IPS DF 4.7 (cell line): Measurements from ENCODE around the gene MTMR12.

ENCODE experiments used
- DNase-seq: peaks from one replicate; pipeline ENCODE4 v3.0.0-alpha.2; 2013; ENCODE audit warnings: low spot score; ENCODE audit errors: extremely low read depth

The MTMR12 gene

GRCh38 chr5:32201122-32201753, 111.5 kb downstream of the MTMR12 start:
- no peak for DNase-seq

DNA sequence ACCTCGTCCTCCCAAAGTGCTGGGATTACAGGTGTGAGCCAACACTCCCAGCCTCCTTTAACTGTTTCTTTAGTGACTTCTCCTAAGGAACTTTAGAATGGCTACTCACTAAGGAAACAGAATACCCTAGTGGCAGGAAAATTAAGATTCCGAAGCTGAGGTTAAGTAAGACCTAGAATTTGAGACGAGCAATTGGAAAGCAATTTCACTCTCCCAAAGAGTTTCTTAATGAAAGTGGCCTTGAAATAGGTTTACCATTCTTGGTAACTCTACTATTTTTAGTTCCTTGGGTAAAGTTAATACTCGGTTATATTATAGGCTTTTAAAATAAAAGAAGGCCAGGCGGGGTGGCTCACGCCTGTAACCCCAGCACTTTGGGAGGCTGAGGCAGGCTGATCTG, 115.7 kb downstream of the MTMR12 start:
- DNase-seq = no peak

GRCh38 chr5:32195265-32195664, 117.5 kb downstream of the MTMR12 start:
- DNase-seq = no peak

GRCh38 chr5:32193591-32193990, 119.1 kb downstream of the MTMR12 start:
- DNase-seq = no peak

DNA sequence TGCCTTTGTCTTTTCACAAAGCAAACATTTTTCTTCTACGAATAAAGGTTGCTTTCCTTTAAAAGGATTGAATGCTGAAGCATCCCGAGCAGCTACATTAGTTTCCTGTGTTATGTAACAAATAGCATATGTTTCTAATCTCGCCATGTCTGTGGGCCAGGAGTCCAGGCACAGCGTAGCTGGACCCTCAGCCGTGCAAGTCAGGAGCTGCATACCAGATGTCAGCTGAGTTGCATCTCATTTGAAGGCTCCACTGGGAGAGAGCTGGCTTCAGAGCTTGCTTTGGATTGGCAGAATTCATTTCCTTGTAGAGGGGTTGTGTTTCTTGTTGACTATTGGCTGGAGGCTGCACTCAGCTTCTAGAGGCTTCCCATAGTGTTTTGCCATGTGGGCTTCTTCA, 122.6 kb downstream of the MTMR12 start:
- no peak for DNase-seq

GRCh38 chr5:32187675-32188074, 125.1 kb downstream of the MTMR12 start:
- no peak for DNase-seq

- no peak for DNase-seq
These were observed 130.2 kb downstream of the MTMR12 start for GRCh38 chr5:32182463-32183063.
